Activated naive CD4-positive, alpha-beta T cell treated with anti-CD3 and anti-CD28 coated beads, Interleukin-2, amount 50 U/mL, for 16 hours (primary cell): ENCODE measurements around the gene NFASC.
A peak's percentile ranks its signal among the peaks of the same experiment; 100 is the strongest.

Experiments used
- DNase-seq: peaks from one replicate; pipeline ENCODE4 v3.0.0-alpha.2; 2020

Gene NFASC

DNA sequence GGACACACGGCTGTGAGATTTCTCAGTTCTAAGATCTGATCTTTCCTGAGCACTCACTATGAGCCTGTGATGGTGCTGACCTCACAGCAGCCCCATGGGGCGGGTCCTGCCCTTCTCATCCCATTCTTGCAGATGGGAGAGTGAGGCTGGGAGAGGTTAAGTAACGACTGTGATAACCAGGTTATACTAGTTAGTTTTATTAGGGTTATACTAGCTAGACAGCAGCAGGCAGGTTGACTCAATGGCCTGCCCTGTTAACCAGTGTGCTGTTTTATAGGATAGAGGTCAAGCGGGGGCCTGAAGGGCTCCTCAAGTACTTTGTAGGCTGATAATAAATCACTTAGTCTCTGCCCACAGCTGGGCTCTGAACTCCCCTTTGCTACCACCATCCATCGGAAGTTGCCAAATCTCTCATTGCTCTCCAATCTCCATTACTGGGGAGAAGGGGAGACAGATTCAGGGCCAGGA, 177.1 kb downstream of the NFASC start:
- no peak for DNase-seq

DNA sequence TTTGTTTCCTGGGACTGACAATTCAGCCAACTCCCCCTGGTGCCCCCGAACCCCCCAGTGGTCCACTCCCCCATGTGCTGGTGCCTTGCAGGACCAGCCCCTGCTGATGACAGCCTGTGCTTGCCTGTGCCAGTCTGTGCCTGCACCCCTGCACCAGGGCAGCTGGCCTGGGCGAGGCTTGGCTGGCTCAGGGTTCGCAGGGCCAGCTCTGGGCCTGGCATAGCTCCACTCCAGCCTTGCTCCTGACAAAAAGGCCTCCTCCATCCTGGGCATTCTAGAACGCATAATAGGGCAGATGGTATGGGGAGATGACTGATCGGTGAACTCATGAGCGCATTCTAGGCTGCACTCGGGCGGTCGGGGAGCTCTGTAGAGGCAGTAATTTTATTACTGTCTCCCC, 177.7 kb downstream of the NFASC start:
- no peak for DNase-seq

DNA sequence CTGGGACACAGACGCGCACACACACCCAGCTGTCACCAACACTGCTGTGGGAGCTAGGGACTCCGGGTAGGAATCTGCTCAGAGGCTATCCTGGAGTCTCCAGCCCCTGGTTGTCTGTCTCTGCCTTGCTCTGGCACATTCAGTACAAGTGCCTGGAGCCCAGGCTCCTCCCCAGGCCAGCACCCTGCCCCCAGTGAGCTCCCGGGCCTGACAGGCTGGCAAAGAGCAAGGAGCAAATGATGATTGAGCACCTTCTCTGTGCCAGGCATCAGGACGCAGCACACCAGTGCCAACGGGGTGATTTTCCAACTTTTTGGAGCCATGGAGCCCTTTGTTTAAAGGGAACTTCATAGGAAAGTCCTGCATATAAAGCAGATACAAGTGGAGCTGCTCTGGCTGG, 178.8 kb downstream of the NFASC start:
- DNase-seq = no peak

DNA sequence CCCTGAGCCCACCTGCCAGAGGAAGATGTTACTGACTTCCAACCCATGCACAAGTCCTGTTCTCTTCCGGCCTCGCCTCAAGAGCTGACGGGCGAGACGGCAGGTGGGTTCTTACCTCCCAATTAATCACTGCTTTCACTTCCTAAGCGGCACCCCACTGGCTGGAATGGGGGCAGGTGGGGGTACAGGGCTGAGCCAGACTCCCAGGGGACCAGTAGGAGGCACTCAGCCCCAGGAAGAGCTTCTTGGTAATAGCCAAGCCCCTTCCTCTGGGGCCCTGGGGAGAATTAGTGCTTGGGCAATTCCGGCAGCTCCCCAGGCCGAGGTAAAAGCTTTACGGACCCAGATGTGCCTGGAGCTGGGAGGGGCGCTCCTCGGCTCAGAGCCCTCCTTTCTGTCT, 182.0 kb downstream of the NFASC start:
- no peak for DNase-seq

DNA sequence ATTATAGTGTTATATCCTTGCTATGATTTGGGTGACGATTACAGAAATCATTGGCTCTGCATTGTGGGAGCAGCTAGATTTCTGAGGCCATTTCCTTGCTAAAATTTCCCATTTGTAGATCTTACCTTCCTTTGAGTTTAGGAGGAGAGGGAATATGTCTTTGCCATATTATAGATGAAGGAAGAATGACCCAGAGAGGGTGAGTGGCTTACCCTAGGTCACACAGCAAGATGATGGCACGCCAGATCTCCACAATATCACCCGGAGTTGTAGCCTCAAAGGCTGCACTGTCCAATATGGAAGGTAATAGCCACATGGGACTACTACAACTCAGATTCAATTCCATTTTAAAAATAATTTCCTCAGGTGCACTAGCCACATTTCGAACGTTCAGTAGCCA, 182.6 kb downstream of the NFASC start:
- no peak for DNase-seq

DNA sequence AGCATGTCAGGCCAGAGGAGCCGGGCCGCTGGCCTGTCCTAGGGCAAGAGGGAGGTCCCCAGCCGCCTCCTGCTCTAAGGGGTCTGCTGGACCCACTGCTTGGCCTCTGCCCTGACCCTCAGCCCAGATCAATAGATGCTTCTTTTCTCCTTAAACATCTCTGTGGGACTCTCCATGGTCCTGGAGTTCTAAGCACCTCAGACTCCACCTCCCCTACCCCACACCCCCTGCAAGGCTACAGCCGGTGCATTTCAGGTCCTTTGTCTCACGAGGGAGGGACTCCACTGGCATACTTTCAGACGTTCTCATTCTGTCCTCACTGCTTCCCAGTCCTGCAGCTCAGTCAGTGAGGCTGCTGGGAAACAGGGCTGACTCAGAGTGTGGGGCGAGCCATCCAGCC, 183.4 kb downstream of the NFASC start:
- no peak for DNase-seq

DNA sequence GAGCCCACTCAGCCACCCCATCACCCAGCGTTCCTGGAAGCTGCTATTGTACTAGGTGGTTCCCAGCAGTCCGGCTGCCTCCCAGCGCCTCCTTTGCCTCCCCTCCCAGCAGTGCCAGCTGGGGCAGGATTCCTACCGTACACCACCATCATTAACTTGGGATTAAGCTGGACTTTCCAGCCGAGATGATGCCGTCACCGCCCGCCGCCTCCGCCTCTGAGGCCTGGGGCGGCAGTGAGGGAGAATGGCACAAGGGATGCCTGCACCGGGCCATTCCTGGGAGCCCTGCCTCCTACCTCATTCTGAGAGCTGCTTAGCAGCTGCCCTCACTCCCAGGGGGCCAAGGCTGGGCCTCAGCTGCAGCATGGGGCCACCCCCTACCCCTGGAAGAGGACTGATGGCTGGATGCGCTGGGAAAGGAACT, 185.5 kb downstream of the NFASC start:
- no peak for DNase-seq

DNA sequence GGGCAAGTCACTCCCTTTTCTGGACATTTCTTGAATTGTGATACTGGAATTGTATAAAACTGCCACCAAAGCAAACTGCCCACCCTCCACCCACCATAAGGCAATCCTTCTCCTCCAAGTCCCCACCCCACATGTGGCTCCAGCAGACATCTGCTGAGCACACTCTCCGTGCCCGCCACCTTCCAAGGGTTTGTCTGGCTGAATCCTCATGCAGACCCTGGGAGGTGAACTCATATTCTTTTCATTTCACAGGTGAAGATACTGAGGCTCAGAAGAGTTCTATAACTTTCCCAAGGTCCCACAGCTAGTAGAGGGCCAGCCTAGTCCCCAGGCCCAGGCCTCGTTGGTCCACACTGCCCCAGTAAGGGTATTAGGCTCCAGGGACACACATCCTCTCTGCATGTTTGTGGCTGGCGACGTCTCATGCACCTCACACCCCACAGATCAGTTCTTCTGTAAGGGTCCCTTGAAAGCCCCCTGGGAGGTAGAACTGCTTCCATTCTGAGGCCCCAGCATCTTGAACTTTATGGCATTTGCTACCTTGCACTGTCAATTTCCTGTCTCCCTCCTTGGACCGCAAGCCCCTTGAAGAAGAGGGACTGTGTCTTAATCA, 186.4 kb downstream of the NFASC start:
- DNase-seq = no peak

DNA sequence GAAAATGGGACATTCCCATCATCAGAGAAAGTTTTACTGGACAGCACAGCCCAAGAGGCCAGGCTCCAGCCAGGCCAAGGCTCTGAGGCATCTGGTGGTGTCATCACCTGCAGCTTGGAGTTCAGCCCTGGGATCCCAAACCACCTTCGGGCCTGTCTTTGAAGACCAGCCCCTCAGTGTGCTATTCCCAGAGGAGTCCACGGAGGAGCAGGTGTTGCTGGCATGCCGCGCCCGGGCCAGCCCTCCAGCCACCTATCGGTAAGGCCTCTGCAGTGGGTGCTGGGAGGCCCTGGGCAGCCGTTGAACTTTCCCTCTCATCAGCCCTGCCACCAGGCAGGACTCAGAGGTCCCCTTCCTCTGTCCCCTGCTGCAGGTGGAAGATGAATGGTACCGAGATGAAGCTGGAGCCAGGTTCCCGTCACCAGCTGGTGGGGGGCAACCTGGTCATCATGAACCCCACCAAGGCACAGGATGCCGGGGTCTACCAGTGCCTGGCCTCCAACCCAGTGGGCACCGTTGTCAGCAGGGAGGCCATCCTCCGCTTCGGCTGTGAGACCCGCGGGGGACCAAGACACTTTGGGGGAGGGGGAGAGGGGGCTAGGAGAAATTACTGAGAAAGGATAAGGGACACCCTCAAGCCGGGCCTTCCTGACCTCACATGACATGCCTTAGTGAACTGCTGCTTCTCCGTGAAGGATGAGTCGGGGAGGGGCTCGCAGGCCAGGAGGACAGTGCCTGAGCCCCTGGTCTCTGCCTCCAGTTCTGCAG, 187.3 kb downstream of the NFASC start:
- no peak for DNase-seq

DNA sequence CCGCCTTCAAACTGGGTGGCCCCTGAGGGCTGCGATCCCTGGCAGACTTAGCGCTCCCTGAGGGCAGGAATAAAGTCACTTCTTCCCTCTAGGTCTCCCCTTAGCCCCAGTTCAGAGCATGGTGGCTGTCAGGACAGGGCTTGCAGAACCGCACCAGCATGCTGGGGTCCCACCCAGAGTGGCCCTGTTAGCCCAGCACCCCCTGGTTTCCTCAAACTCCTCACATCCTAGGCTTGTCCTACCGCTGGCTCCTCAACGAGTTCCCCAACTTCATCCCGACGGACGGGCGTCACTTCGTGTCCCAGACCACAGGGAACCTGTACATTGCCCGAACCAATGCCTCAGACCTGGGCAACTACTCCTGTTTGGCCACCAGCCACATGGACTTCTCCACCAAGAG, 188.2 kb downstream of the NFASC start:
- DNase-seq = no peak

DNA sequence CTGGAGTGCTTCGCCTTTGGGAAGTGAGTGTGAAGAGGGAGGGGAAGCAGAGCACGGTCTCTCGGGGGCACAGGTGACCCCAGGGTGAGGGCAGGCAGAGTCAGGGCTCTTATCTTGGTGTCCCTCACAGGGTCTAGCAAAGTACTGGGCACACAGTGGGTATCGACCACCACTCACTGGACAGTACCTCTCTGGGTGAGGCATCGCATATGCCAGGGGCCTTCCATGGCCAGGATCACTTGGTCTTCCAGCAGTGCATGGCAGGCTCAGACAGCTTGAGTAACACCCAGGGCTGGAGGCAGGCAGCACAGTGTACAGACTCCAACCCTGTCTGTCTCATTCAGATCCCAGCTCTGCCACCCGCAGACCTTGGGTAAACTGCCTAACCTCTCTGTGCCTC, 189.0 kb downstream of the NFASC start:
- no peak for DNase-seq

DNA sequence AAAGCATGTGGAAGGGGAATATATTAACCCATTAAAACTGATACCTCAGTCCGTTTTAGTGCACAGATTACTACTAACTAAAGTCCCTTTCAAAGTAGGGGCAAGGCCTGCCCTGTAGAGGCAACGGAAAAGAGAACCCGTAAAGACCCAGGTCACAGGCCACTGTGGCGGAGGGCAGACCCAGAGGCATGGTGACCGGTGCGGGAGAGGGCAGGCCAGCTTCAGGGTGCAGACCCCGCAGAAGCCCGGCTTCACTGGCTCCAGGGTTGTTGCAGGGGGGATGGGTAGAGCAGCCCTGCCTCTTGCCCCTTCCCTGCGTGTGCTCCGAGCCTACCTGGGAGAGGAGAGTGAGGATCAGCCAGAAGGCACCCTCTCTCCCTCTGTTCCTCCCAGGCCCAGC, 190.1 kb downstream of the NFASC start:
- no peak for DNase-seq

DNA sequence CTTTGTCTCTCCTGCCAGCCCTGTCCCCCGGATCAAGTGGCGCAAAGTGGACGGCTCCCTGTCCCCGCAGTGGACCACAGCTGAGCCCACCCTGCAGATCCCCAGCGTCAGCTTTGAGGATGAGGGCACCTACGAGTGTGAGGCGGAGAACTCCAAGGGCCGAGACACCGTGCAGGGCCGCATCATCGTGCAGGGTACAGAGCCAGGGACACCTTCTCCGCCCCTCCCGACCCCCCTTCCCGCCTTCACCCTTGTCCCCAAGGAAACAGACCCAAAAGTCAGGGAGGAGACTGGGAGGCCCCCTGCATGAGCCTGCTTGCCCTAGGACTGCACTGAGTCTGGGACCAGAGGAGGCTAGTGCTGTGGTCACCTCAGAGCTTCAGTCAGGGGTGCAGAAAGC, 190.6 kb downstream of the NFASC start:
- DNase-seq = no peak

DNA sequence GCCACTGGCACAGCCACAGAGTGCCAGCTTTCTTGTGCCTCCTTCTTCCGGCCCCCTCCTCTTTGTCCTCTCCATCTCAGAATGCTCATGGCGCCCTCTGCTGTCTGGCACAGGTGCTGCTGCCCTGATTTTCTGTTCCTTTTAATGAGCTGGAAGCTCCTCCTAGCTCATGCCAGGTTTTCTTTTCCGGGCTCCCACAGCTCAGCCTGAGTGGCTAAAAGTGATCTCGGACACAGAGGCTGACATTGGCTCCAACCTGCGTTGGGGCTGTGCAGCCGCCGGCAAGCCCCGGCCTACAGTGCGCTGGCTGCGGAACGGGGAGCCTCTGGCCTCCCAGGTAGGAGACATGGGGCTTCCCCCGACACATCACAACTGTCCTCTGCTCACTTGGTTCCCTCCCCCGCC, 191.0 kb downstream of the NFASC start:
- DNase-seq = peak; percentile 70

DNA sequence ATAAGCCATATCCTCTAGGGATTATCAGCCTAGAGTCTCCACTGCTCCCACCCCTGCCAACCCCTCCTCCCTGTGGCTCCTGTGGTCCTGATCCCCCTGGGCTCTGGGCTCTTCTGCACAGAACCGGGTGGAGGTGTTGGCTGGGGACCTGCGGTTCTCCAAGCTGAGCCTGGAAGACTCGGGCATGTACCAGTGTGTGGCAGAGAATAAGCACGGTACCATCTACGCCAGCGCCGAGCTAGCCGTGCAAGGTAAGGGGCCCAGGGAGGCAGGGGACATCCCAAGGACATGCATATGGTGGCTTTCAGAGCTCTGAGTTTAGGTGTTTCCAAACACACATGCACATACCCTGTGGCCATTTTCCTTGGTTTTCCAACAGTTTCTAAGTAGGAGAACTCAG, 191.7 kb downstream of the NFASC start:
- DNase-seq = no peak

DNA sequence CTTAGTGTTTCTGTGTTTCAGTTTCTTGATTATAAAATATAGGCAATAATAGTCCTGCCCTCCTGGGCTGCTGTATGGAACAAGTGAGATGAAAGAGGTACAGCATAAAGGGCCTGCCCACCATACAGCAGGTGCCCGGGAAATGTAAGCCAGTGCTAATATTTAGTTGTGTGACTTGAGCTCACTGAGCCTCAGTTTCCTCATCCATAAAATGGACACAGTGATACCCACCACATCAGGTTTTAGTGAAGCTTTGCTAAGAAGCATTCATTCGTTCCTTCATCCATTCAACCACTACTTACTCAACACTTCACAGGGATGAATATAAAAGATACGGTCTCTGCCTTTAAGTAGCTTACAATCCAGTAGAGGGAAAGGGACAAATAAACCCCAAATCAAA, 192.2 kb downstream of the NFASC start:
- DNase-seq = no peak

DNA sequence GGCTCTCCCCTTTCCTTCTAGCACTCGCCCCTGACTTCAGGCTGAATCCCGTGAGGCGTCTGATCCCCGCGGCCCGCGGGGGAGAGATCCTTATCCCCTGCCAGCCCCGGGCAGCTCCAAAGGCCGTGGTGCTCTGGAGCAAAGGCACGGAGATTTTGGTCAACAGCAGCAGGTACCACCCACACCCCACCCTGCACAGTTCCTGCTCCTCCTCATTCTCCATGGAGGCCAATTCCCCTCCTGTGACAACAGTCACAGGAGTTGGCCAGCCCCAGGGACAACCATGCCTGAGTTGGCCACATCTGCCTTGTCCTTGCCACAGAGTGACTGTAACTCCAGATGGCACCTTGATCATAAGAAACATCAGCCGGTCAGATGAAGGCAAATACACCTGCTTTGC, 193.6 kb downstream of the NFASC start:
- DNase-seq = no peak

DNA sequence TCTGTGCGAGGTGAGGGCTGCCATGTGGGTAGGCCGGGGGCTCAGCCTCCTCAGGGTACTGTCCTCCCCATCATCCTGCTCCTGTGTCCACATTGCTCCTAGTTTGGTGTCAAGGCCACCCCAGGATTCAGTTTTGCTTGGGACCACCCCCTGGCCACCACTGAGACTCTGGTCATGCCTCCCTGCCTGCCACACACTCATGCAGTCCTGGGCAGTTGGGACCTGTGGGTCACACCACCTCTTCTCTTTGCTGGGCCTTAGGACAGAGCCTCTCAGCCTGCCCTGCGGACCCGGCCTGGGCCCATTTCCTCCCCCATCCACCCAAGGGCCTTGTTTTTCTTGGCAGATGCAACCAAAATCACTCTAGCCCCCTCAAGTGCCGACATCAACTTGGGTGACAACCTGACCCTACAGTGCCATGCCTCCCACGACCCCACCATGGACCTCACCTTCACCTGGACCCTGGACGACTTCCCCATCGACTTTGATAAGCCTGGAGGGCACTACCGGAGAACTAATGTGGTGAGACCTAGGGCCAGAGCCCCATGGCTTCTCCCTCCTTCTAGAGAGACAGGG, 194.2 kb downstream of the NFASC start:
- DNase-seq = no peak

DNA sequence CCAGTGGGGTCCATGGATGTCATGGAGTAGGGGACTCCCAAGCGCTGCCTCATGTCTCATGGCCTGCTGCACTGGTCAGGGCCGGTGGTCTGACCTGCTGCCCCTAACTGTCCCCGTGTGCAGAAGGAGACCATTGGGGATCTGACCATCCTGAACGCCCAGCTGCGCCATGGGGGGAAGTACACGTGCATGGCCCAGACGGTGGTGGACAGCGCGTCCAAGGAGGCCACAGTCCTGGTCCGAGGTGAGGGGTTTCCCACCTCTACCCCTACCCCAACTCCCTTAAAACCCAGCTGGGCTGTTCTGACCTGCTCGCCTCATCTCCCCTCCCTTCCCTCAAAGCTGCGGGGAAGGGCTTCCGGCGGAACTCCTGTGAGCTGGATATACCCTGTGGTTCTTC, 195.0 kb downstream of the NFASC start:
- DNase-seq = no peak

DNA sequence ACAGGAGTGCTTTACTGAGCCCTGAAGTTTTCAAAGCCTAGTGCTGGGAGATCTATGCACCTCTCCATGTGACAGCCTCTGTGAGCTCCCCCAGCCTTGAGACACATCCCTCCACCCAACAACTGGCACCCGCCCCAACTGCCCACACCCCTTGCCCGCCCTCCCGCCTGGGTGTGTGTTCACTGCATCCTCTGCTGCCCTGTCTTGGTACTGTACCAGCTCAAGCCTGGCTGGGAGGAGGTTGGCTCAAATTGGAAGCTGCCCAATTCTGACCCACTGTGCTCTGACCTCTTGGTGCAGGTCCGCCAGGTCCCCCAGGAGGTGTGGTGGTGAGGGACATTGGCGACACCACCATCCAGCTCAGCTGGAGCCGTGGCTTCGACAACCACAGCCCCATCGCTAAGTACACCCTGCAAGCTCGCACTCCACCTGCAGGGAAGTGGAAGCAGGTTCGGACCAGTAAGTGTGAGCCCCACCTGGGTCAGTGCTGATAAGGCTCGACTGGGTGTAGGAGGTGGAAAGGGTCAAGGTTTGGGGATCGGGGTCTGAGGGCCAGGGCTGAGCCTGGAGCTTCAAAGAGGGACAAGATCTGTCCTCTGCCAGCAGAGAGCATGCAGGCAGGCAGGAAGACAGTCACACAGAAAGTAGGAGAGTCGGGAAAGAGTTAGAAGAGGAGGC, 195.6 kb downstream of the NFASC start:
- no peak for DNase-seq

DNA sequence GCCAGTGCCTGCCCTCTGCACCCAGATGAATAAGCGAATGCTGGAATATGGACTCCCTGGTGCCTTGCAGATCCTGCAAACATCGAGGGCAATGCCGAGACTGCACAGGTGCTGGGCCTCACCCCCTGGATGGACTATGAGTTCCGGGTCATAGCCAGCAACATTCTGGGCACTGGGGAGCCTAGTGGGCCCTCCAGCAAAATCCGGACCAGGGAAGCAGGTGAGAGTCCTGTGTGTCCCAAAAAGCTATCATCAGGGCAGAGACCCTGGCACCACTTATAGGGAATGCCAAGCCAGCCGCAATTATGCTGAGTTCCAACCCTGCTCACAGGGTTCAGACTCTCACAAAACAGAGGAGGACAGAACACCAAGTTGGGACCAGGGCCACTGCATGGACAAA, 196.4 kb downstream of the NFASC start:
- no peak for DNase-seq

DNA sequence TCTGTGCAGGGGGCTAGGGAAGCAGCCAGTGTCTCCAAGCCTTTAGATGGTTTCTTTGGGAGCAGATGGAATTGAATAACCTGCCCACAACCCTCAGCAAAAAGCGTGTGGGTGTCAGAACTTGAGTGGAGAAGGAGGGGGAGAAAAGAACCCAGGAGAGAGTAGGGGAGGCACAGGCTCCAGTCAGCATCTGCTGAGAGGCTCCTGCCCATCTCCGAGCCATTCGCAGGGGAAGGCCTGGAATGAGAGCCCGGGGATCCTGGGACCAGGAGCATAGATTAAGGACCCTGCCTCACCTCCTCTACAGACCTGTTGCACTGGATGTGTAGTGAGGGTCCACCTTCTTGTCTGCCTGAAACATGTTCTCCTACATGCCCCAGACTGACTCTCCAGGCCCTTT, 197.3 kb downstream of the NFASC start:
- no peak for DNase-seq

DNA sequence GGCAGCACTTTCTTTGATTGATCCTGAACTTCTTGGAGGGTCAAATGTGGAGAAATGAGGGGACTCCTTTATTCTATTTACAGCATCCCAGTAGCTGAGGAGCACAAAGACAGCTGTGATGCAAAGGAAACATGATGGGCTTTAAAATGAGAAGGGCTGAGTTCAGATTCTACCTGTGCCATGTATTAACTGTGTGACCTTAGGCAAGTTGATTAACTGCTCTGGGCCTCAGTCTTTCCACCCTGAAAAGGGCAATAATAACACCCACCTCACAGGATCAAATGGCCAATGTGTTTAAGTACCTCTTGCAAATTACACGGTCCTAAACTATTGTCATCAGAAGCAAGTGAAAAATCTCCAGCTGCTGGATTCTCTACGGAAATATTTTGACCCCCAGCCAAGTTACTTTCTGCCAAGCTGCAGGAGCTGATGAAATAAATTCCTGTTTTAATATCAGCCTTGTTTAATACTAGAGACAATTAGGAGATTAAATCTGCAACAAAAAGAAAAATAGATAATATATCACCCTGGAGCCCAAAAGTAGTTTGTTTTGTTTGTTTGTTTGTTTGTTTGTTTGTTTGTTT, 197.9 kb downstream of the NFASC start:
- DNase-seq = no peak
